Keratinocyte (primary cell): Measurements from ENCODE around the gene CCDC197. TPM values are rescaled to one million over a fixed set of nuclear protein-coding genes. Genes with fewer than 3 reads are reported as not detected.

Experiments
- DNase-seq: peaks from one replicate; pipeline ENCODE4 v3.0.0-alpha.2; 2011; ENCODE audit warnings: low read depth, missing footprints, low spot score
- FAIRE-seq: peaks from 2 replicates; lab custom pipeline; 2011; peaks lifted over from hg19 to GRCh38; lab: Jason Lieb, UNC
- H2AFZ ChIP-seq: 2 replicates; pipeline ENCODE4 v1.6.0; 2012; ENCODE audit warnings: low read length, control low read depth, inconsistent platforms; ENCODE audit not compliant: control insufficient read depth
- H3K27ac ChIP-seq: 2 replicates; pipeline ENCODE4 v1.5.1; 2011; ENCODE audit warnings: low read length; ENCODE audit not compliant: control insufficient read depth, insufficient read depth
- H3K27me3 ChIP-seq: 3 replicates; pipeline ENCODE4 v1.6.0; 2011; ENCODE audit warnings: low read length; ENCODE audit not compliant: control insufficient read depth, insufficient read depth; ENCODE audit errors: extremely low read depth
- H3K36me3 ChIP-seq, 2 experiments: 2 replicates in 1 of 2; 3 replicates in 1 of 2; pipeline ENCODE4 v1.5.1; 2011; ENCODE audit warnings: low read length in 2 of 2, mild to moderate bottlenecking in 1 of 2; ENCODE audit not compliant: control insufficient read depth in 2 of 2, insufficient read depth in 2 of 2; ENCODE audit errors: extremely low read depth in 1 of 2
- H3K4me1 ChIP-seq: 3 replicates; pipeline ENCODE4 v1.5.1; 2011; ENCODE audit warnings: low read length; ENCODE audit not compliant: control insufficient read depth, insufficient read depth; ENCODE audit errors: extremely low read depth
- H3K4me2 ChIP-seq: 3 replicates; pipeline ENCODE4 v1.6.0; 2011; ENCODE audit warnings: low read depth, low read length; ENCODE audit not compliant: control insufficient read depth, insufficient read depth; ENCODE audit errors: extremely low read depth
- H3K4me3 ChIP-seq, 3 experiments: fragments of 200-600 bp in 1 of 3; sonication (generic) in 1 of 3; 2 replicates in 2 of 3; 3 replicates in 1 of 3; pipeline ENCODE4 v1.5.1; 2011 to 2016; ENCODE audit warnings: low read length in 3 of 3, mild to moderate bottlenecking in 3 of 3, control low read depth in 2 of 3, inconsistent platforms in 1 of 3, low read depth in 1 of 3, mixed read lengths in 1 of 3, mixed run types in 1 of 3, moderate library complexity in 1 of 3; ENCODE audit not compliant: control insufficient read depth in 2 of 3, insufficient read depth in 2 of 3; ENCODE audit errors: extremely low read depth in 1 of 3
- H3K79me2 ChIP-seq: 2 replicates; pipeline ENCODE4 v1.6.0; 2012; ENCODE audit warnings: low read length; ENCODE audit not compliant: control insufficient read depth, insufficient read depth
- H3K9ac ChIP-seq: 3 replicates; pipeline ENCODE4 v1.6.0; 2011; ENCODE audit warnings: low read length; ENCODE audit not compliant: control insufficient read depth, insufficient read depth; ENCODE audit errors: extremely low read depth
- H3K9me1 ChIP-seq: 3 replicates; pipeline ENCODE4 v1.6.0; 2011; ENCODE audit warnings: low read length; ENCODE audit not compliant: control insufficient read depth, insufficient read depth; ENCODE audit errors: extremely low read depth
- H3K9me3 ChIP-seq: 2 replicates; pipeline ENCODE4 v1.5.1; 2012; ENCODE audit warnings: low read depth, low read length; ENCODE audit not compliant: control insufficient read depth
- H4K20me1 ChIP-seq: 3 replicates; pipeline ENCODE4 v1.6.0; 2011; ENCODE audit warnings: low read length; ENCODE audit not compliant: control insufficient read depth, insufficient read depth; ENCODE audit errors: extremely low read depth
- EZH2 ChIP-seq: IDR thresholded peaks from one replicate; pipeline ENCODE4 v1.6.1; 2012; ENCODE audit warnings: inconsistent platforms, mild to moderate bottlenecking, low read length, moderate library complexity
- dilution Hi-C: fragments of 300-500 bp; cut with MboI; formaldehyde crosslinking; loops from one replicate; pipeline ENCODE4 v1.7.0; 2020; ENCODE audit warnings: low sequenced_read_pairs; ENCODE audit not compliant: extremely low pct_ligation_motif_present
- polyA plus RNA-seq, 5 experiments: library from polyadenylated mRNA; depleted of rRNA in 3 of 5; stranded (reverse) in 3 of 5; stranded (forward) in 1 of 5; unstranded in 1 of 5; fragments of >200 nt; gene quantifications; 1 replicate in 1 of 5; 2 replicates in 3 of 5; 3 replicates in 1 of 5; pipeline versions ENCODE4 v1.2.1 to v1.2.3, GENCODE V29; 2011 to 2012; ENCODE audit warnings: missing spikeins in 2 of 5, low read depth in 1 of 5, low replicate concordance in 1 of 5
- TF ChIP-seq, protein P1 (sequence below), 3 experiments: IDR thresholded peaks in 1 of 3; conservative IDR thresholded peaks in 1 of 3; optimal IDR thresholded peaks in 1 of 3; 2 replicates in 2 of 3; 3 replicates in 1 of 3; pipeline versions ENCODE3 to v1.5.1; 2011; ENCODE audit warnings: low read length in 3 of 3, mild to moderate bottlenecking in 3 of 3, moderate library complexity in 2 of 3, control low read depth in 1 of 3, inconsistent platforms in 1 of 3; ENCODE audit not compliant: insufficient read depth in 2 of 3; ENCODE audit errors: extremely low read depth in 1 of 3

The CCDC197 gene
- polyA plus RNA-seq, 1 donor (not counting 4 experiments of a cell fraction or from before 2014, with no cell fraction given), result not detected

DNA sequence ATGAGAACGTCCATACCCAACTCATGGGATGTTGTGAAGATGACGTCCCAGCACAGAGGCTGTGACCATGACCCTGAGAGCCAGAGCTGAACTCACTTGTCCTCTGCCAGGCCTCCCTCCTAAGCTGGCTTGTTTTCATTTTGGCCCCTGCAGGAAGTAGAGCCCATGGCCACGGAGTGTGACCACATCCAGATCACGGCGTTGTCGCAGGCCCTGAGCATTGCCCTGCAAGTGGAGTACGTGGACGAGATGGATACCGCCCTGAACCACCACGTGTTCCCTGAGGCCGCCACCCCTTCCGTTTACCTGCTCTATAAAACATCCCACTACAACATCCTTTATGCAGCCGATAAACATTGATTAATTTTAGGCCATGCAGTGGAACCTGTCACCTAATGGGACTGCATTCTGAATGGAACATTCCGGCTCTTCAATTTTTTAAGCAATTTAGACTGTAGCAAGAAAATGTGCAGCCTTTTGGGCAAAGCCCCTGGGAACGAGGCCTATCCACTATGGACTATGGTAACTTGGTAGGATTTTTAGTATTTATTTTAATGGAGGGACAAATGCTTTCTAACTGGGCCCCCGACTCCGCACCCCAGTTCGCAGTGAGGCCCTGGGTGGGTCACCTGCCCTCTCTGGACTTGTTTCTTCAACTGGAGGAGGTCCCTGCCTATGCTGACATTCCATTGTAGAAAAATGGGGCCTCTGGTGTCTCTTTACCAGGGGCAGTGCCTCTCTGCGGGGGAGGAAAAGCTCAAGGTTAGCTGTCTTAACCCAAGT is 48.7 kb downstream of the CCDC197 start:
- no peak overlapping the region for H3K4me3 ChIP-seq
- no peak overlapping the region for H3K4me2 ChIP-seq

GRCh38 chr14:94046696-94047250 is 49.7 kb downstream of the CCDC197 start:
- H3K27me3 ChIP-seq, result no peaks in the 10 kb centered on the region
- TF ChIP-seq EZH2, result no peak
- TF ChIP-seq, protein P1, sequence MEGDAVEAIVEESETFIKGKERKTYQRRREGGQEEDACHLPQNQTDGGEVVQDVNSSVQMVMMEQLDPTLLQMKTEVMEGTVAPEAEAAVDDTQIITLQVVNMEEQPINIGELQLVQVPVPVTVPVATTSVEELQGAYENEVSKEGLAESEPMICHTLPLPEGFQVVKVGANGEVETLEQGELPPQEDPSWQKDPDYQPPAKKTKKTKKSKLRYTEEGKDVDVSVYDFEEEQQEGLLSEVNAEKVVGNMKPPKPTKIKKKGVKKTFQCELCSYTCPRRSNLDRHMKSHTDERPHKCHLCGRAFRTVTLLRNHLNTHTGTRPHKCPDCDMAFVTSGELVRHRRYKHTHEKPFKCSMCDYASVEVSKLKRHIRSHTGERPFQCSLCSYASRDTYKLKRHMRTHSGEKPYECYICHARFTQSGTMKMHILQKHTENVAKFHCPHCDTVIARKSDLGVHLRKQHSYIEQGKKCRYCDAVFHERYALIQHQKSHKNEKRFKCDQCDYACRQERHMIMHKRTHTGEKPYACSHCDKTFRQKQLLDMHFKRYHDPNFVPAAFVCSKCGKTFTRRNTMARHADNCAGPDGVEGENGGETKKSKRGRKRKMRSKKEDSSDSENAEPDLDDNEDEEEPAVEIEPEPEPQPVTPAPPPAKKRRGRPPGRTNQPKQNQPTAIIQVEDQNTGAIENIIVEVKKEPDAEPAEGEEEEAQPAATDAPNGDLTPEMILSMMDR (optimal IDR thresholded peaks at IDR 0.05 in 1 of 3, IDR thresholded peaks at IDR 0.05 in 1 of 3, conservative IDR thresholded peaks at IDR 0.05 in 1 of 3; ENCODE audit: extremely low read depth in 1 of 3, insufficient read depth in 2 of 3, low read length in 3 of 3), result no peak
- no peak overlapping the region for H3K4me3 ChIP-seq
- H2AFZ ChIP-seq, result no peak overlapping the region
- H3K9me1 ChIP-seq, result no peaks in the 10 kb centered on the region
- dilution Hi-C loops, result no loop called here
- H3K27ac ChIP-seq, result no peak overlapping the region
- peaks cover 26 to 36% of the 10 kb centered on the region in 2 experiments for H3K36me3 ChIP-seq
- no peak overlapping the region for H3K9ac ChIP-seq
- FAIRE-seq (no peak), DNase-seq (no peak)
- H3K4me1 ChIP-seq, result no peaks in the 10 kb centered on the region
- H3K9me3 ChIP-seq, result no peaks in the 10 kb centered on the region
- no peaks in the 10 kb centered on the region for H3K79me2 ChIP-seq
- H4K20me1 ChIP-seq, result no peaks in the 10 kb centered on the region
- no peak overlapping the region for H3K4me2 ChIP-seq

More for the DNA sequence above, 48.7 kb downstream of the CCDC197 start:
- Histone ChIP-seq H3K9me3 (no peaks in the 10 kb centered on the region), H3K9me1 (no peaks in the 10 kb centered on the region), H3K4me1 (no peaks in the 10 kb centered on the region), H3K27ac (no peak overlapping the region), H2AFZ (no peak overlapping the region), H3K36me3 (peaks cover 22 to 32% of the 10 kb centered on the region in 2 experiments), H3K9ac (no peak overlapping the region), H3K79me2 (no peaks in the 10 kb centered on the region), H3K27me3 (no peaks in the 10 kb centered on the region), H4K20me1 (no peaks in the 10 kb centered on the region)
- FAIRE-seq, result no peak
- dilution Hi-C loops, result no loop called here
- DNase-seq, result no peak
- TF ChIP-seq EZH2, result no peak
- TF ChIP-seq, protein P1 (optimal IDR thresholded peaks at IDR 0.05 in 1 of 3, IDR thresholded peaks at IDR 0.05 in 1 of 3, conservative IDR thresholded peaks at IDR 0.05 in 1 of 3; ENCODE audit: extremely low read depth in 1 of 3, insufficient read depth in 2 of 3, low read length in 3 of 3), result no peak
